Posterior vena cava (tissue), 2 donors: ENCODE data around the gene LPCAT2. TPM values are rescaled to one million over a fixed set of nuclear protein-coding genes. Genes with fewer than 3 reads are reported as not detected.

Experiments
- DNase-seq: peaks from one replicate; pipeline ENCODE4 v3.0.0-alpha.2; 2020; ENCODE audit warnings: low spot score
- intact Hi-C, 2 donors: fragments of 100-400 bp; cut with DNase I; formaldehyde crosslinking; loops; one replicate each; pipeline versions ENCODE4 v1.14.1 to v1.14.2; 2022 to 2023
- total RNA-seq, 2 donors: library from RNA; stranded (reverse); fragmentation: NEBNext Ultra II Directional; extraction: Animal tissue kit (Norgen Biotek cat#: 25700); gene quantifications; one replicate each; pipeline ENCODE4 v1.2.1, GENCODE V29; 2021
- donor health status: DM: yes; HTN: yes; CAD: no.
- donor health status: DM: yes; HTN: yes; CAD: no.

LPCAT2 gene
- total RNA-seq, 2 donors from 2014 or later = 13.8 to 16.0 TPM

DNA sequence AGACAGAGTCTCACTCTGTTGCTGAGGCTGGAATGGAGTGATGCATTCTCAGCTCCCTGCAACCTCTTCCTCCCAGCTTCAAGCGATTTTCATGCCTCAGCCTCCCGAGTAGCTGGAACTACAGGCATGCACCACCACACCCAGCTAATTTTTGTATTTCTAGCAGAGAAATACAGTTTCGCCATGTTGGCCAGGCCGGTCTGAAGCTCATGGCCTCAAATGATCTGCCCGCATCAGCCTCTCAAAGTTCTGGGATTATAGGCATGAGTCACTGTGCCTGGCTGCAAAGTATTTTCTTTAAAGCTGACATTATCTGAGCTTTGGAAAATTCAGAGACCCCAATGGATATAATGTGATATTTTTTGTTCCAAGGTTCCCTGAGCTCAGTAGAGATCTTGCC, 115.8 kb downstream of the LPCAT2 start:
- DNase-seq = no peak
- intact Hi-C loops = no loop called here

DNA sequence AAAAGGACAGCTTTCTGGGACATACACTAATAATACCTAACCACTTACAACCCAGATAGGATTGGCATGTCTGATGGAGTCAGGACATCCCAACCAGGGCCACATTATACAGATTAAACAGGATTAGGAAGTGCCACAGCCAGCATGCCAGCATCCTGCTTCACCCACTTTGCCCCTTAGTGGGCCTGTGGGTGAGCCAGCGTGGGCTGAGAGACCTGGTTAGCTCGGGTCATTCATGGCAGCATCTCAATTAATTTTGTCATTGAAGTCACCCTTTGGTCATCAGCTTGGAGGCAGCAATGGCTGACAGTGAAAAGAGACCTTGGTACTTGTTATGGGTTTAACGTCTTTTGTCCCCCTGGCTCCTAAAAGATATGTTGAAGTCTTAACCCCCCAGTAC, 117.0 kb downstream of the LPCAT2 start:
- intact Hi-C loops = no loop called here
- no peak for DNase-seq

DNA sequence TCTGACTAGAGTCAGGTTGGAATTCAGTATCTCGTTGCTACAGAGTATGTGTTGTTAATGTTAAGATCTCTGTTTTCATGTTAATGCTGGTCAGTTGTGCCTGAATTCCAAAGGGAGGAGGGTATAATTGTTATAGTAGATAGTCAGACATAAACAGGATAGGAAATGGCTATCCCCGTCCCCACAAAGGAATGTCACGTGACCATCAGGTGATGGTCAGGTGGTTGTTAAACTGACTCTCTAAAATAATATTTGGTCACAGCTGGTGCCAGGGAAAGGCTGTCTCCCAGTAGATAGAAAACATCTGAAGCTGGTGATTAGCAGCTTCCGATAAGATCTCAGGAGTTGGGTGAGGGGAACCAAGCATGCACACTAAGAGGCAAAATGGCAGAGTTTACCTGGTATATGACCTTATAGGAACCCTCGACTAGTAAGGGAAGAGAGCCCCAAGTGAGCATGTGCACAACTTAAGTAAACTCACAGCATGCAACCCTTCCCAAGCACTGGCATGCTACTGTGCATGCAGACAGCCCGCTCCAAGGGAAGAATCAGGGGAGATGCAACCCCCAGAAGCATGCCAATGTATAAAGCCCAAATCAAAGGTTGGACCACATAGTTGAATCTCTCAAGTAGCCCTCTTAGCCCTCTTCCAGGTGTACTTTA, 119.6 kb downstream of the LPCAT2 start:
- intact Hi-C loops = no loop called here
- DNase-seq = no peak

DNA sequence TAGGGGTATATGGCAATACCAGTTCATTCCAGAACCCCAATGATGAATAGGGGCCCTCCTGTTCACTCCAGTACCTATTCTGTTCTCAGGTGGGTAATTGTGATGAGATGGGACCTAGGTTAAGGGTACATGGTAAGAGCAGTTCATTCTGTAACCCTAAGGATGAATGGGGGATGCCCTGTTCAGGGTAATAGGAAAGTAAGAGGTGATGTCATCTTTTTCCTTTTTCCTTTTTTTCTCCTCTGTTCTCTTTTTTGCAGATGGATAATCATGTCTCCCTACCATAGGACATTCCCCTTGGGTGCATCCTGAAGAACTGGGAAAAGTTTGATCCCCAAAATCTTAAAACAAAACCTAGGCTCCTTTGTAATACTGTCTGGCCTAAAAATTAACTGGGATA, 121.9 kb downstream of the LPCAT2 start:
- DNase-seq = no peak
- intact Hi-C loops = no loop called here

DNA sequence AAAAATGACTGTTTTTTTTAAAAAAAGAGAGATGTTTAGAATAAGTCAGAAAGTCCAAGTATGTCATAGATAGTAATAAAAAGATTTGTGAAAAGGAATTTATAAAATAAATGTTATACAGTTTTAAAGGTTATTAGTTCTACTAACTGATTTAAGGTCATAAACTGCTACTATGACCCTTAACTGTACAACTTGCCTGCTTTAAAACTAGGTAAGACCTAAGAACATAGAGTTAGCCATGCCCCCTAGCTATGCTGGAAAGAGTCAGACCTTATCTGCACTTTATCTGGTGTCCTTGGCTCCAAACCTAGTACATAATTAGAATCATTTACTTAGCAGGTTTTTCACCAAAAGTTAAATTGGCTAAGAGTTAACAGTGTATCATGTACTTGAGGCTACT, 123.4 kb downstream of the LPCAT2 start:
- DNase-seq = no peak
- intact Hi-C loops = no loop called here

DNA sequence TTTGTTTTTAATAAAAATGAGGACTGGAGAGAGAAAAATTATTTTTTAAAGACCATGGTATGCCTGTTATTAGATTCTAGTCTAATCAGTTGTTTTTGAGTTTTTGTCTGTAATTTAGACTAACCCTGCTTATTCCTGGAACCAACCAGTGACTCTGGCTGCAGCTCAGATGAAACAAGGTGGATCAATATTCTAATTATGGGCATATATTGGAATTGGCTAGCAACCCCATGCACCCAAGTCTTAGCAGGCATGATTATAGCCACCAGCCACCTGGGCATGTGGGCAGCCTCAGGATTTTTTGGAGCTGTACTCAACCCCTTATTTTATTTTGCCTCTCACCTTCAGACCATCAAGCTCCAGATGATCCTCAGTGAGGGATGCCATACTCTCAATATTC, 125.3 kb downstream of the LPCAT2 start:
- DNase-seq = no peak
- intact Hi-C loops = no loop called here

Other genes starting within 250 kb of the LPCAT2 start
- under 1 TPM; 0.42 to 0.67 TPM for gene IRX6, start 184.9 kb upstream of the LPCAT2 start, total RNA-seq
- gene MMP2, start 29.9 kb upstream of the LPCAT2 start, total RNA-seq = 100 to 1,000 TPM; 539 to 826 TPM
- under 1 TPM in 1 of 2 donors, not detected in 1; 0.83 TPM for gene CAPNS2, start 57.6 kb downstream of the LPCAT2 start, total RNA-seq
- under 1 TPM in 1 of 2 donors, not detected in 1; 0.23 TPM for gene SLC6A2, start 146.9 kb downstream of the LPCAT2 start, total RNA-seq